WI38 (cell line): ENCODE data around the gene IL21R.

Experiments
- H3K4me3 ChIP-seq: 2 replicates; pipeline ENCODE4 v1.5.1; 2011; ENCODE audit warnings: low read depth, mild to moderate bottlenecking, control low read depth, low read length
- CTCF ChIP-seq: IDR thresholded peaks from 2 replicates; pipeline ENCODE4 v1.5.1; 2012; ENCODE audit warnings: low read depth, mild to moderate bottlenecking, control low read depth, low read length

The IL21R gene

GRCh38 chr16:27458987-27459688 is 57.2 kb downstream of the IL21R start:
- TF ChIP-seq CTCF = no peak
- no peak overlapping the region for H3K4me3 ChIP-seq

- TF ChIP-seq CTCF = no peak
These were observed 58.2 kb downstream of the IL21R start for GRCh38 chr16:27460213-27460612.

GRCh38 chr16:27460663-27461482 is 58.9 kb downstream of the IL21R start:
- H3K4me3 ChIP-seq = no peak overlapping the region
- TF ChIP-seq CTCF = no peak

More at GRCh38 chr16:27460213-27460612, 58.2 kb downstream of the IL21R start:
- H3K4me3 ChIP-seq = no peak overlapping the region

- TF ChIP-seq CTCF = no peak
- H3K4me3 ChIP-seq = no peak overlapping the region
These were observed 59.7 kb downstream of the IL21R start for GRCh38 chr16:27461483-27462171.

- H3K4me3 ChIP-seq = no peak overlapping the region
- TF ChIP-seq CTCF = no peak
These were observed 60.3 kb downstream of the IL21R start for GRCh38 chr16:27462200-27462845.

GRCh38 chr16:27462846-27463682 is 61.1 kb downstream of the IL21R start:
- no peak for TF ChIP-seq CTCF
- no peak overlapping the region for H3K4me3 ChIP-seq
